Measurements from ENCODE around the gene GRIPAP1. TPM values are rescaled to one million over a fixed set of nuclear protein-coding genes. Genes with fewer than 3 reads are reported as not detected.
A peak's percentile ranks its signal among the peaks of the same experiment; 100 is the strongest.

GRIPAP1 gene
- total RNA-seq, 1 donor from 2014 or later: 20.7 TPM

DNA sequence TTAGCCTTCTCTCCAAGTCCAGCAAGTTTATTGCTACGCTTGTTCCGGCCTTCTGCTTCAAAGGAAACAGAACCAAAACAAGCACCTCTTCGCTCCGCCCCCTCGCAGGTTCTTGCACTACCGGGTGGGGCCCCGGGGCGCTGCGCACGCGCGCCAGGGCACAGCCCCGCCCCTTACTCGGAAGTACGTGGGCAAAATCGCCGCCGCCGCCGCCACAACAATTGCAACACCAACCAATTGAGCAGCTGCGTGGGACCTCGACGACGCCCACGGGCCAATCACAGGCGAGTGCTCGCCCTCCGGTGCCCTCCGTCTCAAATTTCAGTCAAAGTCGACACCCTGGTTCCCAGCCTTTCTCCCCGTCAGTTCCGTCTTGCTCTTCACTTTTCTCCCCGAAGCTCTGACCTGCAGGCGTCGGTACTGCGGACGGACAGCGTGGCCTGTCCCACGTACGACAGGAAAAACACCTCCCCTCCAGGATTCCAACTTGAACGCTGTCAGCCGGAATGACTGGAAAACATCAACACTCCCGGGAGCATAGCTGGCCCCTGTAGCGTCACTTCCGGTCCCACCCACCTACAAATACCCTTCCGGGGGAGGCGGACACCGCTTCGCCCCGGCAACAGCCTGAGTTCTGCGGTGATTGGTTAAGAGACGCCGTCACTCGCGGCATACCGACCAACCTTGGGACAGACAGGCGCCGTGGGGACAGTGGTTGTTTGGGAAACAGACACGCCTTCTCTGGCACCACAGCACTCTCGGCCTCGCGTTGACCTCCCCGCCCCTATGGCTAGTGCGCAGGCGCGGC is 44.0 kb downstream of the GRIPAP1 start:
- Histone ChIP-seq H3K36me3 (no peaks in the 10 kb centered on the region), H3K27me3 (ENCODE audit: low read depth) (no peaks in the 10 kb centered on the region), H3K4me3 (peak overlapping the region; percentile 76), H3K9me3 (replicated peaks) (no peaks in the 10 kb centered on the region), H3K4me1 (peaks cover 46% of the 10 kb centered on the region), H3K27ac (replicated peaks) (peak overlapping the region; percentile 96)
- TF ChIP-seq, protein P1, sequence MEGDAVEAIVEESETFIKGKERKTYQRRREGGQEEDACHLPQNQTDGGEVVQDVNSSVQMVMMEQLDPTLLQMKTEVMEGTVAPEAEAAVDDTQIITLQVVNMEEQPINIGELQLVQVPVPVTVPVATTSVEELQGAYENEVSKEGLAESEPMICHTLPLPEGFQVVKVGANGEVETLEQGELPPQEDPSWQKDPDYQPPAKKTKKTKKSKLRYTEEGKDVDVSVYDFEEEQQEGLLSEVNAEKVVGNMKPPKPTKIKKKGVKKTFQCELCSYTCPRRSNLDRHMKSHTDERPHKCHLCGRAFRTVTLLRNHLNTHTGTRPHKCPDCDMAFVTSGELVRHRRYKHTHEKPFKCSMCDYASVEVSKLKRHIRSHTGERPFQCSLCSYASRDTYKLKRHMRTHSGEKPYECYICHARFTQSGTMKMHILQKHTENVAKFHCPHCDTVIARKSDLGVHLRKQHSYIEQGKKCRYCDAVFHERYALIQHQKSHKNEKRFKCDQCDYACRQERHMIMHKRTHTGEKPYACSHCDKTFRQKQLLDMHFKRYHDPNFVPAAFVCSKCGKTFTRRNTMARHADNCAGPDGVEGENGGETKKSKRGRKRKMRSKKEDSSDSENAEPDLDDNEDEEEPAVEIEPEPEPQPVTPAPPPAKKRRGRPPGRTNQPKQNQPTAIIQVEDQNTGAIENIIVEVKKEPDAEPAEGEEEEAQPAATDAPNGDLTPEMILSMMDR (IDR thresholded peaks at IDR 0.05; ENCODE audit: borderline replicate concordance): no peak
- intact Hi-C loops (cut with micrococcal nuclease): no loop called here
- peak; percentile 94 for DNase-seq

DNA sequence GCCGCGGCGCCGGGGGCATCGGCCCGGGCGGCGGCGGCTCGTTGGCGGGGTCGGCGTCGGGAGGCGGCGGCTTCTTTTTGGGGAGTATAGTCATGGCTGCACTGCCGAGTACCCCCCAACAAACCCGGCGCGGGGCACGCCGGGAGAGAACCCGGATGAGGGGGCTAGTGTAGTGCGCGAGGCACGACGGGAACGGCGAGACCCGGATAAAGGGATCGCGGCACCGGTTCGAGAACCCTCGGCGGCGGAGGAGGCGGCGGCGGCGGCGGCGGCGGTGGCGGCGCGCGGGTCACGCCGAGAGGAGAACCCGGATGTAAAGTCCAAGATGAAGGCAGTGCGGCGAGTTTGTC is 44.6 kb downstream of the GRIPAP1 start, which contains the start of gene OTUD5:
OTUD5 (minus strand) TSS at position 131 of the 350 bp plus-strand sequence; CDS start at position 94, 37 bp downstream.
- intact Hi-C loops (cut with micrococcal nuclease): no loop called here
- DNase-seq: peak; percentile 51
- H3K4me1 ChIP-seq: peaks cover 52% of the 10 kb centered on the region

DNA sequence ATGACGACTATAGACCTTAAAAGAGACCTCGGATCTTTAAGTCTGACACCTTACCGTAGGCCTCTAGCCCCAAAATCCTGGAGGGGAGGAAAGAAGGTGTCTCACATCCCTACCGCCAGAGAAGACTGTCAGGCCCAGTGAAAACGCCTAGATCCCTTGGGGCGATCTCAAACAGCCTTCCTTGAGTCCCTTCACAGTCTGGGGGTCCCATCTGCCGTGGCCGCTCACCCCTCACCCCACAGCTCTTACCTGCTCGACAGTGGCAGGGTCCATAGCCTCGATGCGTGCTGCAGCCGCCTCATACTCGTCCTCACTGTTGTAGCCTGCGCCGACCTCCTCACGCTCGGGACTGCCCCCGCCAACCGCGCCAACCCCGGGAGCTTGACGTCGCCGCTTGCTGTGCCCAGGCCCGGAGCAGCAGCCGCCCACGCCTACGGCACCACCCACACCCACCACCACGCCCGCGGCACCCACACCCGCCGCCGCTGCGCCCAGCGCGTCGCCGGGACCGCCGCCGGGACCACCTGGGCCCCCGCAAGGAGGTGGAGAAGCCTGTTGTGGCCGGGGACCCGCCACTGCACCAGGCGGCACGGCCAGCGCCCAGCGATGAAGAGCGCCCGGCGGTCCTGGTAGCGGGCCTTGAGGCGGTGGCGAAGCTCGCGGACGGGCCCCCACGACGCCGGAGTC is 45.2 kb downstream of the GRIPAP1 start:
- TF ChIP-seq, protein P1 (IDR thresholded peaks at IDR 0.05; ENCODE audit: borderline replicate concordance): no peak
- DNase-seq: no peak
- Histone ChIP-seq H3K9me3 (replicated peaks) (no peaks in the 10 kb centered on the region), H3K36me3 (no peaks in the 10 kb centered on the region), H3K4me1 (peaks cover 56% of the 10 kb centered on the region), H3K27me3 (ENCODE audit: low read depth) (no peaks in the 10 kb centered on the region), H3K4me3 (peak overlapping the region; percentile 76), H3K27ac (replicated peaks) (peak overlapping the region; percentile 96)
- intact Hi-C loops (cut with micrococcal nuclease): no loop called here

More for the DNA sequence above, 44.6 kb downstream of the GRIPAP1 start, which contains the start of gene OTUD5:
- H3K36me3 ChIP-seq: no peaks in the 10 kb centered on the region
- peak within 1 kb of the TSS; percentile 96 for H3K27ac ChIP-seq (replicated peaks)
- H3K27me3 ChIP-seq (ENCODE audit: low read depth): no peaks in the 10 kb centered on the region
- H3K9me3 ChIP-seq (replicated peaks): no peaks in the 10 kb centered on the region
- H3K4me3 ChIP-seq: peak within 1 kb of the TSS; percentile 76
- TF ChIP-seq, protein P1 (IDR thresholded peaks at IDR 0.05; ENCODE audit: borderline replicate concordance): no peak

DNA sequence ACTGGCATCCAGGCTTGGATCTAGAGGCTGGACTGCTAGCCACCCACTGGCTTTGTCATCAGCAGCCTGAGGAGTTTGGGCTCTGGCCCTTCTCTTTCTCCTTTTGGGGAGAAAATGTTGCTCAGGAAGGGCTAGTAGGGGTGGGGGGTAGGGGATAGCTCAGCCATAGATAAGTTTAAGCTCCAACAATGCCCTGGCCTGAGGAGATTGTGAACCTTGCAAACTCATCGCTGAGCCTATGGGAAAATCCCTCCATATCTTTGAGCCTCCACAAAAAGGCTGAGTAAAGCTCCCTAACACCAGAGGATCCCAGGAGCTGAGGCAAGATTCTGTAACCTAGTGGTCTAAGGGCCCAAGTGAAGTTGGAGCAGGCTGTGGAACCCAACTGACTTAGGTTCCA is 53.5 kb downstream of the GRIPAP1 start:
- Histone ChIP-seq H3K9me3 (replicated peaks) (no peaks in the 10 kb centered on the region), H3K27me3 (ENCODE audit: low read depth) (no peaks in the 10 kb centered on the region), H3K27ac (replicated peaks) (no peak overlapping the region), H3K4me3 (no peak overlapping the region), H3K4me1 (peaks cover 25% of the 10 kb centered on the region), H3K36me3 (no peaks in the 10 kb centered on the region)
- no peak for DNase-seq
- TF ChIP-seq, protein P1 (IDR thresholded peaks at IDR 0.05; ENCODE audit: borderline replicate concordance): no peak
- intact Hi-C loops (cut with micrococcal nuclease): no loop called here

DNA sequence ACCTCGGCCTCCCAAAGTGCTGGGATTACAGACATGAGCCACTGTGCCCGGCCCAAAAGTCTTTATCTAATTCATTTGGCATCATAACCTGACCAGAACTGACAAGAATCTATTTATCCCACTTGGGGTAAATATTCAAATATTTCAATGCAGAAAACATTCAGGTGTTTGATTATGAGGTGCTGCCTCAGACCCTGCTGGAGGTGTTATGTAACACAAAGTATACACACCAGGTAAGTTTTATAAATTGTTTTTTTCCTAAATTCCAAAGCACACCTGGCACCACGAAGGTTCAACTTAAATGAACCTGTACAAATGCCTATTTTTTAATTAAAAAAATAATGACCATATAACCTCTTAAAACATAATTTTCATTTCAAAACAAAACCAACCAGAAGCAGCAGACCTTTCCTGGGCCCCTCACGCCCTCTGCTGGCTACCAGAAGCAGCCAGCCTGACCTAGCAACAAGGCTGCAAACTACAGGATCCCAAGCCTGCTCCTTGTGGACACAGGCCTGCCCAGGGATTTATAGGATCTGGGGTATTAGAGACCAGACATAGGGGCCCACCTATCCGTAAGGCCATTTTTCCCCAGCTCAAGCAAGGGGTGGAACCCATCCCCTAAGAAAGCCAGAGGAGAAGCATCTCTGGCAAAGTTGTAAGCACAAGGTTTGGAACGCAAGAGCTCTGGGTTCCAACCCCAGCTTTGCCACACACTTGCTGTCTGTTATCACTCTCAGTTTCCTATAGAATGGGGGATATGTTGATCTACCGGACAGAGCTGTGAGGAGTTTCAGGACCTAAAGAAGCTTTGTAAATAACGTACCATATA is 56.3 kb downstream of the GRIPAP1 start:
- intact Hi-C loops (cut with micrococcal nuclease): no loop called here
- H3K36me3 ChIP-seq: no peaks in the 10 kb centered on the region
- H3K27me3 ChIP-seq (ENCODE audit: low read depth): no peaks in the 10 kb centered on the region
- H3K27ac ChIP-seq (replicated peaks): no peak overlapping the region
- TF ChIP-seq, protein P1 (IDR thresholded peaks at IDR 0.05; ENCODE audit: borderline replicate concordance): peak; percentile 71
- DNase-seq: peak; percentile 22
- H3K4me3 ChIP-seq: no peak overlapping the region
- H3K4me1 ChIP-seq: peaks cover 20% of the 10 kb centered on the region
- no peaks in the 10 kb centered on the region for H3K9me3 ChIP-seq (replicated peaks)

Measured in left ventricle myocardium inferior (tissue), 1 donor.